HepG2 (cell line): ENCODE measurements around the gene CDC37. TPM values are rescaled to one million over a fixed set of nuclear protein-coding genes. Genes with fewer than 3 reads are reported as not detected.
A peak's percentile ranks its signal among the peaks of the same experiment; 100 is the strongest.

Experiments used
- ATAC-seq: fragments of 200-7000 bp; cut with Tn5 transposase; 3 replicates; pipeline ENCODE4 v1.9.1; 2020; ENCODE audit warnings: mild to moderate bottlenecking, moderate library complexity
- BruUV-seq: library from RNA; stranded (reverse); fragments of 400-500 nt; replicated peaks from 2 replicates; lab custom pipeline; 2021; lab: Mats Ljungman, UMichigan
- CTCF ChIA-PET: fragments of 300-600 bp; formaldehyde crosslinking; extraction: SDS; loops from one replicate; lab custom pipeline; 2021; ENCODE audit warnings: low total read pairs, inconsistent platforms, low intra/inter-chr PET ratio; lab: Yijun Ruan, JAX
- POLR2A ChIA-PET: fragments of 350-600 bp; sonication (Branson Sonifier 250); formaldehyde crosslinking; loops from one replicate; lab custom pipeline; 2020; ENCODE audit warnings: antibody characterized with exemption, inconsistent platforms; lab: Yijun Ruan, JAX
- DNase-seq: peaks from one replicate; pipeline ENCODE4 v3.0.0-alpha.2; 2015; ENCODE audit warnings: low spot score
- FAIRE-seq: peaks from 3 replicates; lab custom pipeline; 2011; peaks lifted over from hg19 to GRCh38; lab: Jason Lieb, UNC
- H2AFZ ChIP-seq: one replicate; pipeline ENCODE4 v1.6.1; 2011; ENCODE audit warnings: low read length, inconsistent platforms
- H3K27ac ChIP-seq: fragments of 300-600 bp; 3 replicates; pipeline ENCODE4 v1.8.0; 2011; ENCODE audit warnings: mixed run types, mild to moderate bottlenecking, mixed read lengths, low read length, inconsistent platforms; ENCODE audit not compliant: insufficient read depth; ENCODE audit errors: extremely low read length
- H3K27me3 ChIP-seq, 2 experiments: fragments of 200-600 bp in 1 of 2; 2 replicates in 1 of 2; 3 replicates in 1 of 2; pipeline versions ENCODE4 v1.6.0 to v1.8.0; 2011; ENCODE audit warnings: low read length in 2 of 2, mild to moderate bottlenecking in 2 of 2, moderate library complexity in 2 of 2, inconsistent platforms in 1 of 2; ENCODE audit not compliant: insufficient read depth in 2 of 2, control insufficient read depth in 1 of 2
- H3K36me3 ChIP-seq, 2 experiments: fragments of 200-600 bp in 1 of 2; replicated peaks in 1 of 2; 2 replicates in 1 of 2; 3 replicates in 1 of 2; pipeline versions ENCODE4 v1.5.1 to v1.8.0; 2011; ENCODE audit warnings: low read length in 2 of 2, inconsistent platforms in 1 of 2; ENCODE audit not compliant: insufficient read depth in 2 of 2, control insufficient read depth in 1 of 2
- H3K4me1 ChIP-seq: 2 replicates; pipeline ENCODE4 v1.5.1; 2012; ENCODE audit warnings: low read length, inconsistent platforms; ENCODE audit not compliant: insufficient read depth
- H3K4me2 ChIP-seq: 2 replicates; pipeline ENCODE4 v1.6.0; 2011; ENCODE audit warnings: low read depth, low read length, inconsistent platforms
- H3K4me3 ChIP-seq, 3 experiments: fragments of 200-600 bp in 1 of 3; sonication (generic), shearing (Covaris generic) in 1 of 3; replicated peaks in 1 of 3; 2 replicates each; pipeline ENCODE4 v1.5.1; 2011 to 2016; ENCODE audit warnings: low read length in 3 of 3, inconsistent platforms in 2 of 3, low read depth in 2 of 3, mild to moderate bottlenecking in 2 of 3, control low read depth in 1 of 3, mixed read lengths in 1 of 3; ENCODE audit not compliant: insufficient read depth in 1 of 3
- H3K79me2 ChIP-seq: one replicate; pipeline ENCODE4 v1.6.1; 2011; ENCODE audit warnings: low read length, inconsistent platforms; ENCODE audit not compliant: insufficient read depth
- H3K9ac ChIP-seq: 2 replicates; pipeline ENCODE4 v1.6.0; 2011; ENCODE audit warnings: mild to moderate bottlenecking, low read depth, low read length, inconsistent platforms; ENCODE audit not compliant: insufficient read depth
- H3K9me3 ChIP-seq: 2 replicates; pipeline ENCODE4 v1.5.1; 2012; ENCODE audit warnings: mild to moderate bottlenecking, low read length
- H4K20me1 ChIP-seq: 2 replicates; pipeline ENCODE4 v1.6.0; 2011; ENCODE audit warnings: inconsistent platforms, mild to moderate bottlenecking, low read length, moderate library complexity; ENCODE audit not compliant: insufficient read depth
- ARHGAP35 ChIP-seq: sonication (generic); formaldehyde crosslinking; IDR thresholded peaks from 2 replicates; pipeline ENCODE4 v1.9.0; 2022; ENCODE audit warnings: mild to moderate bottlenecking, inconsistent platforms, moderate library complexity, missing genetic modification reagents, borderline replicate concordance
- CEBPG ChIP-seq: IDR thresholded peaks from 2 replicates; pipeline ENCODE4 v1.6.1; 2016
- EED ChIP-seq: sonication (generic); formaldehyde crosslinking; IDR thresholded peaks from 2 replicates; pipeline ENCODE4 v1.5.0; 2020; ENCODE audit warnings: mild to moderate bottlenecking, missing genetic modification reagents
- NFATC3 ChIP-seq: sonication (generic); formaldehyde crosslinking; IDR thresholded peaks from 2 replicates; pipeline ENCODE4 v1.5.1; 2020; ENCODE audit warnings: mild to moderate bottlenecking, missing genetic modification reagents
- NFE2L1 ChIP-seq: sonication (generic); formaldehyde crosslinking; IDR thresholded peaks from 2 replicates; pipeline ENCODE4 v1.4.0; 2020; ENCODE audit warnings: missing genetic modification reagents, mild to moderate bottlenecking, borderline replicate concordance
- RAD51 ChIP-seq: fragments of 450-650 bp; IDR thresholded peaks from 2 replicates; pipeline ENCODE4 v1.6.1; 2016; ENCODE audit warnings: borderline replicate concordance
- SSRP1 ChIP-seq: IDR thresholded peaks from 2 replicates; pipeline ENCODE4 v1.6.1; 2016; ENCODE audit warnings: control low read depth
- STAG1 ChIP-seq: sonication (generic); formaldehyde crosslinking; IDR thresholded peaks from 2 replicates; pipeline ENCODE4 v1.4.0; 2020; ENCODE audit warnings: missing genetic modification reagents
- XRCC5 ChIP-seq: fragments of 200-400 bp; formaldehyde crosslinking; optimal IDR thresholded peaks from 2 replicates; pipeline ENCODE3; 2017; ENCODE audit warnings: mild to moderate bottlenecking, low read length
- ZKSCAN1 ChIP-seq: fragments of 150-350 bp; IDR thresholded peaks from 2 replicates; pipeline ENCODE4 v1.6.1; 2014; ENCODE audit warnings: low read length
- ZNF10 ChIP-seq: sonication (generic); formaldehyde crosslinking; IDR thresholded peaks from 2 replicates; pipeline ENCODE4 v1.4.0; 2020; ENCODE audit warnings: mild to moderate bottlenecking, low read depth, missing genetic modification reagents, borderline replicate concordance
- ZNF292 ChIP-seq: sonication (generic); formaldehyde crosslinking; IDR thresholded peaks from 2 replicates; pipeline ENCODE4 v1.8.1; 2022; ENCODE audit warnings: mild to moderate bottlenecking, low read depth, missing genetic modification reagents, borderline replicate concordance
- ZNF530 ChIP-seq: sonication (generic); formaldehyde crosslinking; IDR thresholded peaks from 2 replicates; pipeline ENCODE4 v1.5.0; 2020; ENCODE audit warnings: low read depth, mild to moderate bottlenecking, missing genetic modification reagents
- ZNF580 ChIP-seq: IDR thresholded peaks from 2 replicates; pipeline ENCODE4 v1.6.1; 2016; ENCODE audit warnings: low read depth, borderline replicate concordance
- ZNF616 ChIP-seq: sonication (generic); formaldehyde crosslinking; IDR thresholded peaks from 2 replicates; pipeline ENCODE4 v1.5.0; 2020; ENCODE audit warnings: low read depth, mild to moderate bottlenecking, missing genetic modification reagents
- ZNF883 ChIP-seq: sonication (generic); formaldehyde crosslinking; IDR thresholded peaks from 2 replicates; pipeline ENCODE4 v1.5.1; 2020; ENCODE audit warnings: mild to moderate bottlenecking, missing genetic modification reagents; ENCODE audit errors: not compliant biosample characterization
- WGBS: methylation state at CpG from one replicate; pipeline ENCODE4 v1.1.6; 2017; ENCODE audit warnings: low lambda C conversion rate; 5-methylcytosine and 5-hydroxymethylcytosine counted together
- in situ Hi-C: cut with HindIII; loops from 2 replicates; pipeline ENCODE4 v1.10.0; 2017; ENCODE audit warnings: low pct_unique_long_range_greater_than_20kb; ENCODE audit not compliant: extremely low pct_ligation_motif_present
- intact Hi-C: fragments of 100-400 bp; cut with micrococcal nuclease; formaldehyde crosslinking; loops from one replicate; pipeline ENCODE4 v1.10.0; 2022; ENCODE audit not compliant: unreplicated experiment
- polyA plus RNA-seq, 8 experiments: library from polyadenylated mRNA; depleted of rRNA in 3 of 8; stranded (reverse) in 7 of 8; unstranded in 1 of 8; fragments of >200 nt; fragmentation: Illumina TruSeq in 4 of 8; extraction: Trizol in 4 of 8; gene quantifications; 2 replicates each; pipeline versions ENCODE4 v1.2.1 to v1.2.3, GENCODE V29; 2011 to 2016; ENCODE audit warnings: low read depth in 4 of 8, missing spikeins in 1 of 8, mixed read lengths in 1 of 8; ENCODE audit not compliant: insufficient read depth in 1 of 8
- total RNA-seq, 5 experiments: library from RNA; depleted of rRNA; stranded (reverse); fragments of >200 nt; fragmentation: Illumina TruSeq; extraction: Trizol; gene quantifications; 2 replicates each; pipeline ENCODE4 v1.2.3, GENCODE V29; 2016; ENCODE audit warnings: low read depth in 1 of 5
- TF ChIP-seq, protein P1 (sequence below): IDR thresholded peaks from 2 replicates; pipeline ENCODE4 v1.6.1; 2016; ENCODE audit warnings: control low read depth
- TF ChIP-seq, protein P2 (sequence below): sonication (generic); formaldehyde crosslinking; IDR thresholded peaks from 2 replicates; pipeline ENCODE4 v1.5.0; 2020; ENCODE audit warnings: missing genetic modification reagents
- TF ChIP-seq, protein P3 (sequence below), 2 experiments: fragments of 450-650 bp in 1 of 2; sonication (generic) in 1 of 2; formaldehyde crosslinking; IDR thresholded peaks; 2 replicates each; pipeline versions ENCODE4 v1.5.0 to v1.8.0; 2020 to 2022; ENCODE audit warnings: mild to moderate bottlenecking in 1 of 2, missing genetic modification reagents in 1 of 2

Gene CDC37
- total and polyA plus RNA-seq, 2 of the 13 experiments (the other 11 are each of a cell fraction or from before 2014, with no cell fraction given), result 158 to 177 TPM

DNA sequence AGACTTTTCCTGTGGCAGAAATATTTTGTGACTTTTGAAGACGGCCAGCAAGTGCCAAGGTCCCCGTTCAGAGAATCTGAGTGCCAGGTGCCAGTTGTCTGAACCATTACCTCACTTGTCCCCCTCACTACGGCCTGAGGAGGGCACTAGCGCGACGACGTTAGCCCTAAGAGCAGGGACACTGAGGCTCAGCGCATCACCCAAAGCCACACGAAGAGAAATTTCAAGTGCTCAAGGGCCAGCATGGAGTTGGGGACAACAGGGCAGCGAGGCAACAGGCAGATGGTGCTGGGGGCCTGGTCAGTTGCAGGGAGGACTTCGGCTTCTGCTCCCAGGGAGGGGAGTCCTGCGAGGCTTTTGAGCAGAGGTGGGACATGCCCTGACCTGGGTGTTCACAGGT, 13.5 kb downstream of the CDC37 start (continued):
- 0 out of 2 replicates have a peak, but pooled peaks have one; percentile 30 for TF ChIP-seq NFATC3 (CRISPR knock-in tag)
- TF ChIP-seq ZNF883, result no peak
- TF ChIP-seq SSRP1 (CRISPR knock-in tag), result 0 out of 2 replicates have a peak, but pooled peaks have one; percentile 47
- TF ChIP-seq ARHGAP35, result no peak
- no peak for TF ChIP-seq EED (CRISPR knock-in tag)
- TF ChIP-seq ZNF10 (CRISPR knock-in tag), result no peak
- TF ChIP-seq NFE2L1 (CRISPR knock-in tag), result no peak
- TF ChIP-seq ZNF616, result no peak
- no peak for TF ChIP-seq ZNF530 (CRISPR knock-in tag)
- TF ChIP-seq RAD51, result no peak

DNA sequence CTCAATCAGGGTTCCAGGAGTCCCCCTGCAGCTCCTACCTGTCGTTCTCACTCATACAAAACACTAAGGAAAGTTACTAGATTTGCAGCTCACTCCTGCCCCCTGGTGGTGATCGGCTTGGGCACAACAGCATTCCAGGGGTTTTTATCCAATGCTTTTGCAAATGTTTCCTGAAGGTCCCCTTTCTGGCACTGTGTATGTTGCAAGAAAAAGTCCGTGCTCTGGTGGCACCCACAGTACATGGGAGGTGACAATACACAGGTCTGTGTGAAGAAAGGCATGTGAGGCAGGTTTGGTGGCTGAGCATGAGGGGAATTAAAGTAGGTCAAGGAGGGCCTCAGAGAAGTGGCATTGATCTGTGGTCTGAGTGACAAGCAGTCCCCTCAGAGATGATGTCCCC, 14.4 kb downstream of the CDC37 start:
- Histone ChIP-seq H3K4me2 (peak overlapping the region; percentile 38; the same call in 1 of the 2 replicates), H3K27me3 (no peaks in the 10 kb centered on the region), H2AFZ (no peak overlapping the region), H3K4me1 (peaks cover 20% of the 10 kb centered on the region), H3K9me3 (no peaks in the 10 kb centered on the region), H3K36me3 (peaks cover 13 to 32% of the 10 kb centered on the region in 2 experiments; a peak in 4 of 5 replicates), H3K4me3 (no peak overlapping the region), H3K9ac (no peak overlapping the region), H3K27ac (no peak overlapping the region), H3K79me2 (no peaks in the 10 kb centered on the region), H4K20me1 (no peaks in the 10 kb centered on the region)
- WGBS, result 0% methylated on average over 3 of the region's 3 CpGs
- FAIRE-seq (peak; percentile 96), DNase-seq (peak; percentile 80), ATAC-seq (peak; percentile 63)
- in situ Hi-C loops, result no loop called here
- intact Hi-C loops, result loop anchor here (1.0 to 5.0 kb wide), 3 partner anchors 52 to 130 kb away; partner anchors contain the start of gene ICAM3
- POLR2A ChIA-PET, result interaction anchor here (1.0 to 2.8 kb wide), 7 partner anchors 9 to 138 kb away, joined by 3 to 42 read pairs (median 4); partner anchors contain the start of genes ICAM1, ICAM4, RAVER1 and TYK2
- CTCF ChIA-PET, result interaction anchor here (1.1 to 3.8 kb wide), 3 partner anchors 54 to 129 kb away, joined by 3 to 47 read pairs (median 24); partner anchors contain the start of gene ICAM1
- no TSS peak for BruUV-seq
- TF ChIP-seq ZKSCAN1 (peak; percentile 52; the same call in 1 of the 2 replicates), CEBPG (CRISPR knock-in tag) (peak; percentile 25; the same call in 1 of the 2 replicates), ZNF580 (peak; percentile 67; the same call in 1 of the 2 replicates), ZNF292 (no peak), XRCC5 (peak; percentile 56), STAG1 (peak; percentile 88)
- TF ChIP-seq, protein P1, sequence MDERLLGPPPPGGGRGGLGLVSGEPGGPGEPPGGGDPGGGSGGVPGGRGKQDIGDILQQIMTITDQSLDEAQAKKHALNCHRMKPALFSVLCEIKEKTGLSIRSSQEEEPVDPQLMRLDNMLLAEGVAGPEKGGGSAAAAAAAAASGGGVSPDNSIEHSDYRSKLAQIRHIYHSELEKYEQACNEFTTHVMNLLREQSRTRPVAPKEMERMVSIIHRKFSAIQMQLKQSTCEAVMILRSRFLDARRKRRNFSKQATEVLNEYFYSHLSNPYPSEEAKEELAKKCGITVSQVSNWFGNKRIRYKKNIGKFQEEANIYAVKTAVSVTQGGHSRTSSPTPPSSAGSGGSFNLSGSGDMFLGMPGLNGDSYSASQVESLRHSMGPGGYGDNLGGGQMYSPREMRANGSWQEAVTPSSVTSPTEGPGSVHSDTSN, result no peak
- TF ChIP-seq, protein P2, sequence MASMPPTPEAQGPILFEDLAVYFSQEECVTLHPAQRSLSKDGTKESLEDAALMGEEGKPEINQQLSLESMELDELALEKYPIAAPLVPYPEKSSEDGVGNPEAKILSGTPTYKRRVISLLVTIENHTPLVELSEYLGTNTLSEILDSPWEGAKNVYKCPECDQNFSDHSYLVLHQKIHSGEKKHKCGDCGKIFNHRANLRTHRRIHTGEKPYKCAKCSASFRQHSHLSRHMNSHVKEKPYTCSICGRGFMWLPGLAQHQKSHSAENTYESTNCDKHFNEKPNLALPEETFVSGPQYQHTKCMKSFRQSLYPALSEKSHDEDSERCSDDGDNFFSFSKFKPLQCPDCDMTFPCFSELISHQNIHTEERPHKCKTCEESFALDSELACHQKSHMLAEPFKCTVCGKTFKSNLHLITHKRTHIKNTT (CRISPR knock-in tag), result no peak
- TF ChIP-seq, protein P3, sequence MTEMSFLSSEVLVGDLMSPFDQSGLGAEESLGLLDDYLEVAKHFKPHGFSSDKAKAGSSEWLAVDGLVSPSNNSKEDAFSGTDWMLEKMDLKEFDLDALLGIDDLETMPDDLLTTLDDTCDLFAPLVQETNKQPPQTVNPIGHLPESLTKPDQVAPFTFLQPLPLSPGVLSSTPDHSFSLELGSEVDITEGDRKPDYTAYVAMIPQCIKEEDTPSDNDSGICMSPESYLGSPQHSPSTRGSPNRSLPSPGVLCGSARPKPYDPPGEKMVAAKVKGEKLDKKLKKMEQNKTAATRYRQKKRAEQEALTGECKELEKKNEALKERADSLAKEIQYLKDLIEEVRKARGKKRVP (CRISPR knock-in tag; IDR thresholded peaks at IDR 0.05), result peak in 1 of 2 experiments; percentile 49; a peak in 2 of 4 replicates
